ENCODE measurements around the gene LRRC63. TPM values are rescaled to one million over a fixed set of nuclear protein-coding genes. Genes with fewer than 3 reads are reported as not detected.

The LRRC63 gene
- total and polyA plus RNA-seq, 3 donors from 2014 or later = 4.6 to 9.4 (median 7.0) TPM

DNA sequence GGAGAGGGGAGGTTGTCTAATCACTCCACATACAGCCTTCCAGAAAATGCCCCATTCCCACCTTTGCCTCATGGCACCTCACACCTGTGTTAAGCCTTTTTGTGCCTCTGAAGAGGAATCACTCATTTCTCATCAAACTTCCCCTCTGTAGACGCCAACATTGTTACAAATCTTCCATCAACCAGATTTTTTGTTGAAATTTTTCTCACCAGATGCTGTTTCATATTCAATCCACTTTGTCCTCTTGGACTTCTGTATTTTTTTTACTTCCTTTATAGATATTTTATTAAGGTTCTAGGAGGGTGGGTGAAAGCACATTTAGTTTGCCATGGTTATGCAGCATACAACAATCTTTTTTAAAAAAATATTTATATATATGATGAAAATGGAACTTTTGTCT, 101.3 kb downstream of the LRRC63 start:
- no peak overlapping the region for H3K4me3 ChIP-seq
- no peak for DNase-seq
- H3K27me3 ChIP-seq = no peaks in the 10 kb centered on the region
- 70 to 91% methylated on average over 1 of the region's 1 CpG for WGBS, 2 donors
- H3K4me1 ChIP-seq = no peaks in the 10 kb centered on the region
- intact Hi-C loops (cut with DNase I; ENCODE audit: low total_unique reads) = no loop called here
- H3K9me3 ChIP-seq = no peaks in the 10 kb centered on the region
- no peak overlapping the region for H3K27ac ChIP-seq
- H3K36me3 ChIP-seq (ENCODE audit: low read depth, missing control alignments) = no peaks in the 10 kb centered on the region
- no peak for TF ChIP-seq POLR2A (IDR thresholded peaks at IDR 0.05)
- TF ChIP-seq, protein P1, sequence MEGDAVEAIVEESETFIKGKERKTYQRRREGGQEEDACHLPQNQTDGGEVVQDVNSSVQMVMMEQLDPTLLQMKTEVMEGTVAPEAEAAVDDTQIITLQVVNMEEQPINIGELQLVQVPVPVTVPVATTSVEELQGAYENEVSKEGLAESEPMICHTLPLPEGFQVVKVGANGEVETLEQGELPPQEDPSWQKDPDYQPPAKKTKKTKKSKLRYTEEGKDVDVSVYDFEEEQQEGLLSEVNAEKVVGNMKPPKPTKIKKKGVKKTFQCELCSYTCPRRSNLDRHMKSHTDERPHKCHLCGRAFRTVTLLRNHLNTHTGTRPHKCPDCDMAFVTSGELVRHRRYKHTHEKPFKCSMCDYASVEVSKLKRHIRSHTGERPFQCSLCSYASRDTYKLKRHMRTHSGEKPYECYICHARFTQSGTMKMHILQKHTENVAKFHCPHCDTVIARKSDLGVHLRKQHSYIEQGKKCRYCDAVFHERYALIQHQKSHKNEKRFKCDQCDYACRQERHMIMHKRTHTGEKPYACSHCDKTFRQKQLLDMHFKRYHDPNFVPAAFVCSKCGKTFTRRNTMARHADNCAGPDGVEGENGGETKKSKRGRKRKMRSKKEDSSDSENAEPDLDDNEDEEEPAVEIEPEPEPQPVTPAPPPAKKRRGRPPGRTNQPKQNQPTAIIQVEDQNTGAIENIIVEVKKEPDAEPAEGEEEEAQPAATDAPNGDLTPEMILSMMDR (IDR thresholded peaks at IDR 0.05) = no peak

DNA sequence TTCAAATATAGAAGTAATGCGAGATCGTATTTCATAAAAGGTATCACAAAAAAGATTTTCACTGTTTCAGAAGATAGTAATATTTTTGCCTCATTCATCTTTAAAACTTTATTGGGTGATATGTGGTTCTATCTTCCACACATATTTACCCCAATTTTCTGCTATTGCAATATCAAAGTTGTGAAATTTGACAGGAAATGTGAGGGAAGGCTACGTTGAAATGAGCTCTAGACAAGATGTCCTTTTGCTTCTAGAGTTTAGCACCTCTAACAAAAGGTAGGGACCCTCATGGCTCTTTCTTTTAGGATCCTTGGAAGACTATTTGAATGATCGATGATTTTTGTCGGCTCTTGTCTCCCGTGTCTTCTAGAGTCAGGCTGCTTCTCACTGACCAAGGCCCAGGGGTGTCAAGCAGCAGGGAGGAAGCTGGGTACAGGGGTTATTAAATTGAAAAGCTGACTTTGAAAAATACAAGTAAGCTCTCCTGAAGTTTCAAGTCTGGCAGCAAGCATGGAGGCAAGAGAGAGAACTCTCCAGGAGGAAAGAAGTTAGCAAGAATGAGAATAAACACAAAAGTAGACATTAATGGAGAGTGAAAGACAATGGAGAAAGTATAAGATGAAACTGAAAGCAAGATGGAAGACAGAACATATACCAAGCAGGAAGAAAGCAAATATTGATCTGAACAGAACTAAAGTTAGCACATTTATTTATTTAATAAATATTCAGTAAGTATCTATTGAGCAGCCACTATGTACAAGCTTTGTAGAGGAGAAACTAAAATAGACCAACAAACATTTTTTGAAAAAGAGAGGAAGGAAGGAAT, 101.9 kb downstream of the LRRC63 start:
- no peaks in the 10 kb centered on the region for H3K36me3 ChIP-seq (ENCODE audit: low read depth, missing control alignments)
- H3K4me1 ChIP-seq = no peaks in the 10 kb centered on the region
- DNase-seq = no peak
- H3K27me3 ChIP-seq = no peaks in the 10 kb centered on the region
- no peak overlapping the region for H3K27ac ChIP-seq
- TF ChIP-seq, protein P1 (IDR thresholded peaks at IDR 0.05) = no peak
- no peak for TF ChIP-seq POLR2A (IDR thresholded peaks at IDR 0.05)
- no peaks in the 10 kb centered on the region for H3K9me3 ChIP-seq
- intact Hi-C loops (cut with DNase I; ENCODE audit: low total_unique reads) = no loop called here
- 90 to 91% methylated on average over 6 of the region's 6 CpGs for WGBS, 2 donors
- no peak overlapping the region for H3K4me3 ChIP-seq

DNA sequence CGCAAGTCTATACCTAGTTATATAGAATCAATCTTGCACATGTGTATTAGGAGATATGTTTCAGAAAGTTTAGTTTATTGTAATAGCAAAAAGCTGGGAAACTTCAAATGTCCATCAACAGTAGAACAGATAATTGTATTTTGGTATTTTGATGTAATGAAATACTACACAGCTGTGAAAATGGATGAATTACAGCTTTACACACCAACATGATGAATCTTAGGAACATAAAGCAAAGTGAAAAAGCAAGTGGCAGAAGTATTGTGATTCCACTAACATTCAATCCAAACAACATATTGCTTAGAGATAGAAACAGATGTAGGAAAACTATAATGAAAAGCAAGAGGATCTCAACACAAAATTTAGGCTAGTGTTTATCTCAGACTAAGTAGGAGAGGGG, 102.9 kb downstream of the LRRC63 start:
- 93 to 95% methylated on average over 1 of the region's 1 CpG for WGBS, 2 donors
- Histone ChIP-seq H3K9me3 (no peaks in the 10 kb centered on the region), H3K4me1 (no peaks in the 10 kb centered on the region), H3K27me3 (no peaks in the 10 kb centered on the region), H3K27ac (no peak overlapping the region), H3K4me3 (no peak overlapping the region), H3K36me3 (ENCODE audit: low read depth, missing control alignments) (no peaks in the 10 kb centered on the region)
- DNase-seq = no peak
- no peak for TF ChIP-seq POLR2A (IDR thresholded peaks at IDR 0.05)
- TF ChIP-seq, protein P1 (IDR thresholded peaks at IDR 0.05) = no peak
- intact Hi-C loops (cut with DNase I; ENCODE audit: low total_unique reads) = no loop called here

DNA sequence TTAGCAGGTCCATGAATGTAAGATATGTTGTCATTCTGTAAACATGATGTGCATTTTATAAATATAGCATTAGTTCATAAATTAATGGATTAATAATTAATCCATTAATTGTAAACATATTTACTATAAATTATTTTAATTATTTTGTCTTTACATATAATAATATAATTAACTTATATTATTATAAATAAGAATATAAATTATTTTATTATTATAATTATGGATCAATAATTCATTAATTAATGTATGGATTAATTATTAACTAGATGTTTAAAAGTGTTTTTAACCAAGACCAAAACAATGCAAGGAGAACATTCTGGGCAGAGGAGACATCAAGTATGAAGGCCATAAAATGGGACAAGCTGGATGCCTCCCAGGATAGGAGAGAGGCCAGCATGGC, 103.3 kb downstream of the LRRC63 start:
- H3K27ac ChIP-seq = no peak overlapping the region
- intact Hi-C loops (cut with DNase I; ENCODE audit: low total_unique reads) = no loop called here
- no peak for DNase-seq

More for the DNA sequence above, 103.3 kb downstream of the LRRC63 start:
- no peaks in the 10 kb centered on the region for H3K27me3 ChIP-seq
- H3K9me3 ChIP-seq = no peaks in the 10 kb centered on the region
- no peak overlapping the region for H3K4me3 ChIP-seq
- TF ChIP-seq, protein P1 (IDR thresholded peaks at IDR 0.05) = no peak
- no peak for TF ChIP-seq POLR2A (IDR thresholded peaks at IDR 0.05)
- H3K4me1 ChIP-seq = no peaks in the 10 kb centered on the region
- H3K36me3 ChIP-seq (ENCODE audit: low read depth, missing control alignments) = no peaks in the 10 kb centered on the region
